Measurements from ENCODE around the gene SIPA1L2.

SIPA1L2 gene

GRCh38 chr1:232593717-232594502 lies 36.0 kb downstream of the SIPA1L2 start:
- TF ChIP-seq GABPA (IDR thresholded peaks at IDR 0.05; ENCODE audit: low read depth) (no peak), POLR2AphosphoS5 (IDR thresholded peaks at IDR 0.05; ENCODE audit: low read depth) (no peak), SPI1 (IDR thresholded peaks at IDR 0.05; ENCODE audit: borderline replicate concordance, low read depth) (no peak), CTCF (IDR thresholded peaks at IDR 0.05; ENCODE audit: insufficient read depth, low read length) (no peak), REST (IDR thresholded peaks at IDR 0.05; ENCODE audit: insufficient replicate concordance, low read depth) (no peak)
- H3K27ac ChIP-seq (replicated peaks): no peak overlapping the region
- no peak for DNase-seq (ENCODE audit: low read depth in 1 of 2, low spot score in 1 of 2)
- no peak overlapping the region for H3K4me3 ChIP-seq (replicated peaks; ENCODE audit: insufficient read depth, low read length)
- no peaks in the 10 kb centered on the region for H3K27me3 ChIP-seq (ENCODE audit: insufficient read depth, poor library complexity, severe bottlenecking)

GRCh38 chr1:232591344-232591743 lies 38.6 kb downstream of the SIPA1L2 start:
- Histone ChIP-seq H3K27me3 (ENCODE audit: insufficient read depth, poor library complexity, severe bottlenecking) (no peaks in the 10 kb centered on the region), H3K4me3 (replicated peaks; ENCODE audit: insufficient read depth, low read length) (no peak overlapping the region), H3K27ac (replicated peaks) (no peak overlapping the region)
- DNase-seq (ENCODE audit: low read depth in 1 of 2, low spot score in 1 of 2): no peak
- TF ChIP-seq CTCF (IDR thresholded peaks at IDR 0.05; ENCODE audit: insufficient read depth, low read length) (no peak), SPI1 (IDR thresholded peaks at IDR 0.05; ENCODE audit: borderline replicate concordance, low read depth) (no peak), GABPA (IDR thresholded peaks at IDR 0.05; ENCODE audit: low read depth) (no peak), REST (IDR thresholded peaks at IDR 0.05; ENCODE audit: insufficient replicate concordance, low read depth) (no peak), POLR2AphosphoS5 (IDR thresholded peaks at IDR 0.05; ENCODE audit: low read depth) (no peak)

- no peak for TF ChIP-seq SPI1 (IDR thresholded peaks at IDR 0.05; ENCODE audit: borderline replicate concordance, low read depth)
- no peak for TF ChIP-seq POLR2AphosphoS5 (IDR thresholded peaks at IDR 0.05; ENCODE audit: low read depth)
- Histone ChIP-seq H3K27me3 (ENCODE audit: insufficient read depth, poor library complexity, severe bottlenecking) (no peaks in the 10 kb centered on the region), H3K27ac (replicated peaks) (no peak overlapping the region), H3K4me3 (replicated peaks; ENCODE audit: insufficient read depth, low read length) (no peak overlapping the region)
- no peak for DNase-seq (ENCODE audit: low read depth in 1 of 2, low spot score in 1 of 2)
Measured at GRCh38 chr1:232590744-232591082, 39.2 kb downstream of the SIPA1L2 start.

GRCh38 chr1:232589812-232590743 lies 39.9 kb downstream of the SIPA1L2 start:
- peak; percentile 43 to 50 for DNase-seq (ENCODE audit: low read depth in 1 of 2, low spot score in 1 of 2)
- H3K27ac ChIP-seq (replicated peaks): peak overlapping the region; percentile 3; the same call in 1 of the 2 replicates
- no peak overlapping the region for H3K4me3 ChIP-seq (replicated peaks; ENCODE audit: insufficient read depth, low read length)

More at GRCh38 chr1:232589812-232590743, 39.9 kb downstream of the SIPA1L2 start:
- TF ChIP-seq SPI1 (IDR thresholded peaks at IDR 0.05; ENCODE audit: borderline replicate concordance, low read depth) (peak; percentile 78), GABPA (IDR thresholded peaks at IDR 0.05; ENCODE audit: low read depth) (peak; percentile 19; the same call in 1 of the 2 replicates), CTCF (IDR thresholded peaks at IDR 0.05; ENCODE audit: insufficient read depth, low read length) (no peak), REST (IDR thresholded peaks at IDR 0.05; ENCODE audit: insufficient replicate concordance, low read depth) (no peak), POLR2AphosphoS5 (IDR thresholded peaks at IDR 0.05; ENCODE audit: low read depth) (no peak)
- H3K27me3 ChIP-seq (ENCODE audit: insufficient read depth, poor library complexity, severe bottlenecking): no peaks in the 10 kb centered on the region

All from HL-60 (cell line).